ENCODE results near the gene CAP1.

CAP1 gene

GRCh38 chr1:40110389-40110788, 69.9 kb downstream of the CAP1 start:
- FAIRE-seq (no peak), DNase-seq (ENCODE audit: insufficient read length, low spot score) (no peak)
- TF ChIP-seq POLR2A (IDR thresholded peaks at IDR 0.05; ENCODE audit: low read depth, low read length), result no peak

- FAIRE-seq, result no peak
These were observed 73.9 kb downstream of the CAP1 start for GRCh38 chr1:40114400-40114799.

GRCh38 chr1:40120128-40120527, 79.6 kb downstream of the CAP1 start:
- DNase-seq (ENCODE audit: insufficient read length, low spot score), result no peak
- no peak for TF ChIP-seq POLR2A (IDR thresholded peaks at IDR 0.05; ENCODE audit: low read depth, low read length)
- no peak for FAIRE-seq

More at GRCh38 chr1:40114400-40114799, 73.9 kb downstream of the CAP1 start:
- no peak for DNase-seq (ENCODE audit: insufficient read length, low spot score)
- TF ChIP-seq POLR2A (IDR thresholded peaks at IDR 0.05; ENCODE audit: low read depth, low read length), result no peak

All from H54 (cell line).